ENCODE results near the gene RAD51B. TPM values are rescaled to one million over a fixed set of nuclear protein-coding genes. Genes with fewer than 3 reads are reported as not detected.

The RAD51B gene
- total and polyA plus RNA-seq, 2 of the 13 experiments (the other 11 are each of a cell fraction or from before 2014, with no cell fraction given), result 7.0 to 9.5 TPM

DNA sequence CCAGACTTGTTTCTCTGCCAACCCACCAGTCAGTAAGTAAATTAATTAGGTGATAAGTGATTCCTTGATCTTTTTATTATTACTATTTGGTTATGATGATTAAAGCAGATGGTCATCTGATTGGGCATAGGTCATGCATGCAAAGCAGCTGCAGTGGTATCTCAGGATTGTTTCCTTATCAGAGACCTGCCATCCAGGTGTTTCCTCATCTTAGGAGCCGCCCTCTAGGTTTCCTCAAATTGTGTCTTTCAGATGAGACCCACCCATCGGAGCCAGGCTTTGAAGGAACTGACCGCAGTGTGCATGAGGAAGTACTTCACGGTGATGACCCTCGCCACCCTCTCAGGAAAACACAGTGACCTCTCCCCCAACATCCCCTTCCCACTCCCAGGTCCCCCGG, 910.0 kb downstream of the RAD51B start:
- Histone ChIP-seq H3K27me3 (ENCODE audit: control insufficient read depth in 1 of 2, insufficient read depth in 2 of 2, low read length in 2 of 2) (no peaks in the 10 kb centered on the region), H3K79me2 (ENCODE audit: insufficient read depth, low read length) (no peaks in the 10 kb centered on the region), H3K36me3 (replicated peaks in 1 of 2; ENCODE audit: control insufficient read depth in 1 of 2, insufficient read depth in 2 of 2, low read length in 2 of 2) (no peaks in the 10 kb centered on the region), H3K9ac (ENCODE audit: insufficient read depth, low read depth, low read length) (no peak overlapping the region), H3K4me3 (replicated peaks in 1 of 3; ENCODE audit: insufficient read depth in 1 of 3, low read depth in 2 of 3, low read length in 3 of 3) (no peak overlapping the region), H2AFZ (ENCODE audit: low read length) (no peak overlapping the region), H3K4me2 (ENCODE audit: low read depth, low read length) (no peak overlapping the region), H3K27ac (ENCODE audit: extremely low read length, insufficient read depth, low read length) (no peak overlapping the region), H4K20me1 (ENCODE audit: insufficient read depth, low read length) (no peaks in the 10 kb centered on the region), H3K4me1 (ENCODE audit: insufficient read depth, low read length) (peaks cover 61% of the 10 kb centered on the region), H3K9me3 (ENCODE audit: low read length) (no peaks in the 10 kb centered on the region)
- DNase-seq (ENCODE audit: low spot score) (no peak), FAIRE-seq (no peak), ATAC-seq (no peak)
- ChIA-PET CTCF (ENCODE audit: low intra/inter-chr PET ratio, low total read pairs) (no interaction called here), POLR2A (interaction anchor here (1.3 to 2.5 kb wide), 2 partner anchors 66 to 77 kb away, joined by 3 to 13 read pairs; no protein-coding TSS in a partner anchor)
- in situ Hi-C loops (cut with HindIII; ENCODE audit: extremely low pct_ligation_motif_present, low pct_unique_long_range_greater_than_20kb) (no loop called here), intact Hi-C loops (cut with micrococcal nuclease; ENCODE audit: unreplicated experiment) (loop anchor here (2.0 kb wide), 1 partner anchor 49 kb away; no protein-coding TSS in a partner anchor)
- 94% methylated on average over 6 of the region's 6 CpGs for WGBS (ENCODE audit: low lambda C conversion rate)
- TF ChIP-seq ZKSCAN5 (CRISPR knock-in tag; IDR thresholded peaks at IDR 0.05) (no peak), ZNF878 (CRISPR knock-in tag; IDR thresholded peaks at IDR 0.05) (no peak)
- no TSS peak for BruUV-seq (replicated peaks)

DNA sequence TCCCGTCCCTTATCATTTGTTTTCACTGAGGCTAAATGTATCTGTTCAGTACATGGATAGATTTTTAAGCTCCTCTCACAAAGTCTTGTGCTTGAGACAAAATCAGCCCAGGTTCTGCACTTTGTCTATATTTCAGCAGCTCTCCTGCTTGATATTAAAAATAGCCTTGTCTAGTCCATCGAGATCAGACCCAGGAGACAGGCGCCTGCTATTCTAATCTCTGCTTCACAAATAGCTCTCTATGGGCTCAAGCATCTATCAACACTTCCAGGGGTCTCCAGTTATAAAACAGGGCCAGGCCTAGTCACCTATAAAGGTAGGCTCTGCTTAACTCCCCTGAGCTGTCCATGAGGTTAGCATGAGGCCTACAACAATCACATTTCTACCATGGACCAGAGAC, 910.8 kb downstream of the RAD51B start:
- ChIA-PET CTCF (ENCODE audit: low intra/inter-chr PET ratio, low total read pairs) (no interaction called here), POLR2A (no interaction called here)
- Histone ChIP-seq H3K27ac (ENCODE audit: extremely low read length, insufficient read depth, low read length) (no peak overlapping the region), H3K36me3 (replicated peaks in 1 of 2; ENCODE audit: control insufficient read depth in 1 of 2, insufficient read depth in 2 of 2, low read length in 2 of 2) (no peaks in the 10 kb centered on the region), H3K4me3 (replicated peaks in 1 of 3; ENCODE audit: insufficient read depth in 1 of 3, low read depth in 2 of 3, low read length in 3 of 3) (no peak overlapping the region), H2AFZ (ENCODE audit: low read length) (no peak overlapping the region), H3K4me1 (ENCODE audit: insufficient read depth, low read length) (peaks cover 53% of the 10 kb centered on the region), H3K9ac (ENCODE audit: insufficient read depth, low read depth, low read length) (no peak overlapping the region), H3K79me2 (ENCODE audit: insufficient read depth, low read length) (no peaks in the 10 kb centered on the region), H3K9me3 (ENCODE audit: low read length) (no peaks in the 10 kb centered on the region), H4K20me1 (ENCODE audit: insufficient read depth, low read length) (no peaks in the 10 kb centered on the region), H3K27me3 (ENCODE audit: control insufficient read depth in 1 of 2, insufficient read depth in 2 of 2, low read length in 2 of 2) (no peaks in the 10 kb centered on the region), H3K4me2 (ENCODE audit: low read depth, low read length) (no peak overlapping the region)
- BruUV-seq (replicated peaks), result no TSS peak
- intact Hi-C loops (cut with micrococcal nuclease; ENCODE audit: unreplicated experiment), result no loop called here
- in situ Hi-C loops (cut with HindIII; ENCODE audit: extremely low pct_ligation_motif_present, low pct_unique_long_range_greater_than_20kb), result no loop called here
- 65% methylated on average over 3 of the region's 3 CpGs for WGBS (ENCODE audit: low lambda C conversion rate)
- ATAC-seq (no peak), FAIRE-seq (no peak), DNase-seq (ENCODE audit: low spot score) (no peak)
- no peak for TF ChIP-seq SCMH1 (CRISPR knock-in tag; IDR thresholded peaks at IDR 0.05; ENCODE audit: borderline replicate concordance)
- TF ChIP-seq, protein P1, sequence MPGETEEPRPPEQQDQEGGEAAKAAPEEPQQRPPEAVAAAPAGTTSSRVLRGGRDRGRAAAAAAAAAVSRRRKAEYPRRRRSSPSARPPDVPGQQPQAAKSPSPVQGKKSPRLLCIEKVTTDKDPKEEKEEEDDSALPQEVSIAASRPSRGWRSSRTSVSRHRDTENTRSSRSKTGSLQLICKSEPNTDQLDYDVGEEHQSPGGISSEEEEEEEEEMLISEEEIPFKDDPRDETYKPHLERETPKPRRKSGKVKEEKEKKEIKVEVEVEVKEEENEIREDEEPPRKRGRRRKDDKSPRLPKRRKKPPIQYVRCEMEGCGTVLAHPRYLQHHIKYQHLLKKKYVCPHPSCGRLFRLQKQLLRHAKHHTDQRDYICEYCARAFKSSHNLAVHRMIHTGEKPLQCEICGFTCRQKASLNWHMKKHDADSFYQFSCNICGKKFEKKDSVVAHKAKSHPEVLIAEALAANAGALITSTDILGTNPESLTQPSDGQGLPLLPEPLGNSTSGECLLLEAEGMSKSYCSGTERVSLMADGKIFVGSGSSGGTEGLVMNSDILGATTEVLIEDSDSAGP (CRISPR knock-in tag; IDR thresholded peaks at IDR 0.05; ENCODE audit: borderline replicate concordance), result no peak
- no peak for TF ChIP-seq ZNF605 (CRISPR knock-in tag; IDR thresholded peaks at IDR 0.05)
- no peak for TF ChIP-seq SOX5 (CRISPR knock-in tag; IDR thresholded peaks at IDR 0.05; ENCODE audit: borderline replicate concordance)
- TF ChIP-seq, protein P2, sequence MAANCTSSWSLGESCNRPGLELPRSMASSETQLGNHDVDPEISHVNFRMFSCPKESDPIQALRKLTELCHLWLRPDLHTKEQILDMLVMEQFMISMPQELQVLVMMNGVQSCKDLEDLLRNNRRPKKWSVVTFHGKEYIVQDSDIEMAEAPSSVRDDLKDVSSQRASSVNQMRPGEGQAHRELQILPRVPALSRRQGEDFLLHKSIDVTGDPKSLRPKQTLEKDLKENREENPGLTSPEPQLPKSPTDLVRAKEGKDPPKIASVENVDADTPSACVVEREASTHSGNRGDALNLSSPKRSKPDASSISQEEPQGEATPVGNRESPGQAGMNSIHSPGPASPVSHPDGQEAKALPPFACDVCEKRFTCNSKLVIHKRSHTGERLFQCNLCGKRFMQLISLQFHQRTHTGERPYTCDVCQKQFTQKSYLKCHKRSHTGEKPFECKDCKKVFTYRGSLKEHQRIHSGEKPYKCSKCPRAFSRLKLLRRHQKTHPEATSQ (CRISPR knock-in tag; IDR thresholded peaks at IDR 0.05; ENCODE audit: borderline replicate concordance), result no peak
- TF ChIP-seq PHF21A (CRISPR knock-in tag; IDR thresholded peaks at IDR 0.05), result no peak
- TF ChIP-seq ZNF460 (CRISPR knock-in tag; IDR thresholded peaks at IDR 0.05; ENCODE audit: borderline replicate concordance), result no peak
- no peak for TF ChIP-seq MYC (CRISPR knock-in tag; IDR thresholded peaks at IDR 0.05; ENCODE audit: borderline replicate concordance)
- no peak for TF ChIP-seq ZNF550 (CRISPR knock-in tag; IDR thresholded peaks at IDR 0.05; ENCODE audit: borderline replicate concordance)
- TF ChIP-seq, protein P3, sequence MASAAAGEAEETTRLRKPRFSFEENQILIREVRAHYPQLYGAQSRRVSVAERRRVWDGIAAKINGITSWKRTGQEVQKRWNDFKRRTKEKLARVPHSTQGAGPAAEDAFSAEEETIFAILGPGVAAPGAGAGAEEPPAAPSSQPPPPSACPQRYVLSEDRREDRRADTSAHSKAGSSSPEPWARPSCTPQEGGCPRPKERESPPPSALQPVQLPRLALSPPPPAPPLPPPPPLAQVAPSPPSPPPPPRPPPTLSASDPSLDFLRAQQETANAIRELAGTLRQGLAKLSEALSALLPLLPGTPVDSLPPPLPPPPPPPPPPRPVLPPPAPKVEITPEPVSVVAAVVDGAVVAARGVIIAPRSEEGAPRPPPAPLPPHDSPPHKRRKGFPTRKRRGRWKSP (CRISPR knock-in tag; IDR thresholded peaks at IDR 0.05), result no peak
- TF ChIP-seq, protein P4, sequence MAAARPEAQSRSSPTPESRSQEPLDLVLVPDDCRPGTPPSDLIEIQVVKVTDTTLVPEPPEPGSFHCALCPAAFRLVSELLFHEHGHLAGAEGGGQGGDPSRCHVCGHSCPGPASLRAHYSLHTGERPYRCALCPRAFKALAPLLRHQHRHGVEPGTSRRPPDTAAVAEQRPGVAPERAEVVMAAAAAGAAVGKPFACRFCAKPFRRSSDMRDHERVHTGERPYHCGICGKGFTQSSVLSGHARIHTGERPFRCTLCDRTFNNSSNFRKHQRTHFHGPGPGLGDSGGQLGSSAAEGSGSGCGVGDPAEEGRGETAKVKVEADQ (CRISPR knock-in tag; IDR thresholded peaks at IDR 0.05; ENCODE audit: borderline replicate concordance), result no peak
- no peak for TF ChIP-seq GATAD1 (CRISPR knock-in tag; IDR thresholded peaks at IDR 0.05)
- no peak for TF ChIP-seq MLLT10 (CRISPR knock-in tag; IDR thresholded peaks at IDR 0.05)

All from HepG2 (cell line).